GM23248 (cell line): ENCODE results near the gene COL28A1.

Source experiments
- EZH2 ChIP-seq: fragments of 200-600 bp; sonication (generic); IDR thresholded peaks from 2 replicates; pipeline ENCODE4 v1.6.1; 2018; ENCODE audit warnings: antibody characterized with exemption, mild to moderate bottlenecking; ENCODE audit not compliant: insufficient read depth, poor library complexity, severe bottlenecking
- EZH2phosphoT487 ChIP-seq: fragments of 200-600 bp; sonication (generic); IDR thresholded peaks from 2 replicates; pipeline ENCODE4 v1.6.1; 2018; ENCODE audit warnings: antibody characterized with exemption, moderate library complexity, mild to moderate bottlenecking, low read depth; ENCODE audit not compliant: insufficient read depth

DNA sequence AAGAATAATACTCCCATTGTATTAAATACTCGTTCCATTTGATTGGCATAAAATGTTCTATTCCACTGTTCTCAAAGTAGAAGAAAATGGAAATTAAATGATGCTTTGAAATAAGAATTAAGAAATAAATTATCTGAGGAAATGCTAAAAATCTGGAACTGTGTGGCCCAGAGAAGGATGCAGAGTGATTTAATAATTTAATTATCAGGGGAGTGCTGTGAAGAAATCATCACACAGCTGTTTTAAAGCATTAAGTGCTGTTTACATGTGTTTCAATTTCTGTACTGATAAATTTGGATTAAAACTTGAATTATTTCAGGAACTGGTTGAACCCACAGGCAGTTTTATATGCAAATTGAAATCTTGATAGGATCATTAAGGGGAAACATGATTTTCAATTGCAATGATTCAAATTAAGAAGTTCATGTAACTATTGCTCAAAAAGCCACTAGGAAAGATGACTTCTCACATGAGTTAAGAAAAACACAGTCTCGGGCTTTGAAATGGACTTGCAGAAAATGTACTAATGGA lies 56.3 kb downstream of the COL28A1 start:
- TF ChIP-seq EZH2 = no peak
- TF ChIP-seq EZH2phosphoT487 = no peak
